ENCODE measurements around the gene STK17B.

GRCh38 chr2:196096264-196096663 is 75.1 kb downstream of the STK17B start:
- TF ChIP-seq POLR2A (IDR thresholded peaks at IDR 0.05), result no peak
- TF ChIP-seq, protein P1, sequence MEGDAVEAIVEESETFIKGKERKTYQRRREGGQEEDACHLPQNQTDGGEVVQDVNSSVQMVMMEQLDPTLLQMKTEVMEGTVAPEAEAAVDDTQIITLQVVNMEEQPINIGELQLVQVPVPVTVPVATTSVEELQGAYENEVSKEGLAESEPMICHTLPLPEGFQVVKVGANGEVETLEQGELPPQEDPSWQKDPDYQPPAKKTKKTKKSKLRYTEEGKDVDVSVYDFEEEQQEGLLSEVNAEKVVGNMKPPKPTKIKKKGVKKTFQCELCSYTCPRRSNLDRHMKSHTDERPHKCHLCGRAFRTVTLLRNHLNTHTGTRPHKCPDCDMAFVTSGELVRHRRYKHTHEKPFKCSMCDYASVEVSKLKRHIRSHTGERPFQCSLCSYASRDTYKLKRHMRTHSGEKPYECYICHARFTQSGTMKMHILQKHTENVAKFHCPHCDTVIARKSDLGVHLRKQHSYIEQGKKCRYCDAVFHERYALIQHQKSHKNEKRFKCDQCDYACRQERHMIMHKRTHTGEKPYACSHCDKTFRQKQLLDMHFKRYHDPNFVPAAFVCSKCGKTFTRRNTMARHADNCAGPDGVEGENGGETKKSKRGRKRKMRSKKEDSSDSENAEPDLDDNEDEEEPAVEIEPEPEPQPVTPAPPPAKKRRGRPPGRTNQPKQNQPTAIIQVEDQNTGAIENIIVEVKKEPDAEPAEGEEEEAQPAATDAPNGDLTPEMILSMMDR (IDR thresholded peaks at IDR 0.05), result no peak
- TF ChIP-seq POLR2AphosphoS5 (IDR thresholded peaks at IDR 0.05), result no peak
- no peak for TF ChIP-seq EP300 (IDR thresholded peaks at IDR 0.05)

Data from gastroesophageal sphincter (tissue), 3 donors.